Measurements from ENCODE around the gene PHB1.
"Not testable (repeated sequence)": the region's sequence is repeated elsewhere in the genome, so short reads cannot be mapped to it uniquely, and the experiment has no call there.

The PHB1 gene

GRCh38 chr17:49425004-49425286, 10.3 kb upstream of the PHB1 start:
- no peaks in the 10 kb centered on the region for H3K4me1 ChIP-seq (ENCODE audit: control insufficient read depth, insufficient read depth, low read length)
- H3K36me3 ChIP-seq (ENCODE audit: control insufficient read depth, insufficient read depth, low read length): no peaks in the 10 kb centered on the region
- no peak overlapping the region for H3K27ac ChIP-seq (ENCODE audit: insufficient read depth, low read depth, low read length, poor library complexity, severe bottlenecking)
- H3K9me3 ChIP-seq (ENCODE audit: control insufficient read depth, low read length): no peaks in the 10 kb centered on the region
- H3K4me3 ChIP-seq (ENCODE audit: insufficient read depth, low read depth, low read length): no peak overlapping the region
- H3K27me3 ChIP-seq (ENCODE audit: control insufficient read depth, insufficient read depth, low read length, poor library complexity, severe bottlenecking): no peaks in the 10 kb centered on the region

DNA sequence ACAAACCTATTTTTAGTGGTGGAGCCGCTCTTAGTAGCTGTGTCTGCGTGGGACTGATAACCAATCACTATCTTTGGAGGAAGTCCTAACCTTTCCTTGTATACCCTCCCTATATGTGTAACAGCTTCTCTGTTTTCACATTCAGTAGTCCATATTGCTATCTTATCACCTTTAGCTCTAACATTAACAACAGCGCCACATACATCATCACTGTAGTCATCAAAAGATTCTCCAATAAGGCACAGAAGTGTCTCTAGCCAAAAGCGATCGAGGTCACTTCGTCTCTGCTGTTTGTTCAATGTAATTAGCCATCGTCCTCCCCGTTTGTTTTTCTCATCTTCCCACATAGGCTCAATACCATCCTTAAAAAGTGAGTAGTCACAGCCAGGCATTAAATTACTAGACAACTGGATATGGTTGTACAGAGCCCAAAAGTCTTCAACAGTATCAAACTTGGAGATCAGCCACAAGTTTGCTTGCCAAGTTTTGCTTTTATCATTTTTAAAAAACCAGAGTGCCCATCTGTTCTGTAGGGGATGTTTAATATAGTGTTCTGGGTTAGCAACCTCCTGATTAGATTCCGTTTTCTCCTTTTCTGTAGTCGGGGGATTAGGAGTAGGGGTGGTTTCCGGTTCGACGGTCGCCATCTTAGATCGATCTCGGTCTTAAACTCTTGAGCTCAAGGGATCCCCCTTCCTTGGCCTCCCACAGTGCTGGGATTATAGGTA, 9.8 kb upstream of the PHB1 start:
- not testable (repeated sequence) for H3K36me3 ChIP-seq (ENCODE audit: control insufficient read depth, insufficient read depth, low read length); H3K27me3 ChIP-seq (ENCODE audit: control insufficient read depth, insufficient read depth, low read length, poor library complexity, severe bottlenecking)
- 91 to 92% methylated on average over 15 to 16 of the region's 16 CpGs for WGBS, 2 experiments

GRCh38 chr17:49422714-49423113, 8.0 kb upstream of the PHB1 start:
- no peaks in the 10 kb centered on the region for H3K27me3 ChIP-seq (ENCODE audit: control insufficient read depth, insufficient read depth, low read length, poor library complexity, severe bottlenecking)
- WGBS, 2 experiments: 100% methylated on average over 1 of the region's 1 CpG; no CpG with 5 or more reads in 1 of the 2 experiments
- H3K4me1 ChIP-seq (ENCODE audit: control insufficient read depth, insufficient read depth, low read length): no peaks in the 10 kb centered on the region
- no peaks in the 10 kb centered on the region for H3K9me3 ChIP-seq (ENCODE audit: control insufficient read depth, low read length)
- H3K36me3 ChIP-seq (ENCODE audit: control insufficient read depth, insufficient read depth, low read length): no peaks in the 10 kb centered on the region
- no peak overlapping the region for H3K27ac ChIP-seq (ENCODE audit: insufficient read depth, low read depth, low read length, poor library complexity, severe bottlenecking)
- H3K4me3 ChIP-seq (ENCODE audit: insufficient read depth, low read depth, low read length): no peak overlapping the region

More for the DNA sequence above, 9.8 kb upstream of the PHB1 start:
- H3K27ac ChIP-seq (ENCODE audit: insufficient read depth, low read depth, low read length, poor library complexity, severe bottlenecking); H3K4me1 ChIP-seq (ENCODE audit: control insufficient read depth, insufficient read depth, low read length); H3K9me3 ChIP-seq (ENCODE audit: control insufficient read depth, low read length); H3K4me3 ChIP-seq (ENCODE audit: insufficient read depth, low read depth, low read length): not testable (repeated sequence)

DNA sequence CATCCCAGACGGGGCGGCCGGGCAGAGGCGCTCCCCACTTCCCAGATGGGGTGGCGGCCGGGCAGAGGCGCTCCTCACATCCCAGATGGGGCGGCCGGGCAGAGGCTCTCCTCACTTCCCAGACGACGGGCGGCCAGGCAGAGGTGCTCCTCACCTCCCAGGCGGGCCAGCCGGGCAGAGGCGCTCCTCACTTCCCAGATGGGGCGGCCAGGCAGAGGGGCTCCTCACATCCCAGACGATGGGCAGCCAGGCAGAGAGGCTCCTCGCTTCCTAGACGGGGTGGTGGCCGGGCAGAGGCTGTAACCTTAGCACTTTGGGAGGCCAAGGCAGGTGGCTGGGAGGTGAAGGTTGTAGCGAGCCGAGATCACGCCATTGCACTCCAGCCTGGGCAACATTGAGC, 5.1 kb upstream of the PHB1 start:
- H3K36me3 ChIP-seq (ENCODE audit: control insufficient read depth, insufficient read depth, low read length); H3K27ac ChIP-seq (ENCODE audit: insufficient read depth, low read depth, low read length, poor library complexity, severe bottlenecking); H3K4me1 ChIP-seq (ENCODE audit: control insufficient read depth, insufficient read depth, low read length); H3K27me3 ChIP-seq (ENCODE audit: control insufficient read depth, insufficient read depth, low read length, poor library complexity, severe bottlenecking); H3K4me3 ChIP-seq (ENCODE audit: insufficient read depth, low read depth, low read length); H3K9me3 ChIP-seq (ENCODE audit: control insufficient read depth, low read length): not testable (repeated sequence)
- 91 to 92% methylated on average over 23 of the region's 23 CpGs for WGBS, 2 experiments

- not testable (repeated sequence) for H3K9me3 ChIP-seq (ENCODE audit: control insufficient read depth, low read length); H3K27ac ChIP-seq (ENCODE audit: insufficient read depth, low read depth, low read length, poor library complexity, severe bottlenecking); H3K36me3 ChIP-seq (ENCODE audit: control insufficient read depth, insufficient read depth, low read length); H3K4me3 ChIP-seq (ENCODE audit: insufficient read depth, low read depth, low read length); H3K4me1 ChIP-seq (ENCODE audit: control insufficient read depth, insufficient read depth, low read length); H3K27me3 ChIP-seq (ENCODE audit: control insufficient read depth, insufficient read depth, low read length, poor library complexity, severe bottlenecking)
- WGBS, 2 experiments: 94% methylated on average over 30 to 31 of the region's 32 CpGs
Observed at GRCh38 chr17:49418754-49419740, 4.4 kb upstream of the PHB1 start.

- H3K27me3 ChIP-seq (ENCODE audit: control insufficient read depth, insufficient read depth, low read length, poor library complexity, severe bottlenecking): no peaks in the 10 kb centered on the region
- WGBS, 2 experiments: 1% methylated on average over 10 of the region's 10 CpGs
- no peak overlapping the region for H3K27ac ChIP-seq (ENCODE audit: insufficient read depth, low read depth, low read length, poor library complexity, severe bottlenecking)
Observed at GRCh38 chr17:49414271-49414621, 436 bp downstream of the PHB1 start.

GRCh38 chr17:49409066-49409465, 5.6 kb downstream of the PHB1 start:
- no peaks in the 10 kb centered on the region for H3K27me3 ChIP-seq (ENCODE audit: control insufficient read depth, insufficient read depth, low read length, poor library complexity, severe bottlenecking)
- no peaks in the 10 kb centered on the region for H3K9me3 ChIP-seq (ENCODE audit: control insufficient read depth, low read length)
- WGBS, 2 experiments: 95 to 96% methylated on average over 14 of the region's 14 CpGs
- no peak overlapping the region for H3K4me3 ChIP-seq (ENCODE audit: insufficient read depth, low read depth, low read length)
- H3K4me1 ChIP-seq (ENCODE audit: control insufficient read depth, insufficient read depth, low read length): peaks cover 7% of the 10 kb centered on the region
- H3K36me3 ChIP-seq (ENCODE audit: control insufficient read depth, insufficient read depth, low read length): peaks cover 70% of the 10 kb centered on the region
- no peak overlapping the region for H3K27ac ChIP-seq (ENCODE audit: insufficient read depth, low read depth, low read length, poor library complexity, severe bottlenecking)

More at GRCh38 chr17:49414271-49414621, 436 bp downstream of the PHB1 start:
- peaks cover 36% of the 10 kb centered on the region for H3K36me3 ChIP-seq (ENCODE audit: control insufficient read depth, insufficient read depth, low read length)
- H3K9me3 ChIP-seq (ENCODE audit: control insufficient read depth, low read length): no peaks in the 10 kb centered on the region
- H3K4me1 ChIP-seq (ENCODE audit: control insufficient read depth, insufficient read depth, low read length): peaks cover 10% of the 10 kb centered on the region
- peak overlapping the region; percentile 98 for H3K4me3 ChIP-seq (ENCODE audit: insufficient read depth, low read depth, low read length)

DNA sequence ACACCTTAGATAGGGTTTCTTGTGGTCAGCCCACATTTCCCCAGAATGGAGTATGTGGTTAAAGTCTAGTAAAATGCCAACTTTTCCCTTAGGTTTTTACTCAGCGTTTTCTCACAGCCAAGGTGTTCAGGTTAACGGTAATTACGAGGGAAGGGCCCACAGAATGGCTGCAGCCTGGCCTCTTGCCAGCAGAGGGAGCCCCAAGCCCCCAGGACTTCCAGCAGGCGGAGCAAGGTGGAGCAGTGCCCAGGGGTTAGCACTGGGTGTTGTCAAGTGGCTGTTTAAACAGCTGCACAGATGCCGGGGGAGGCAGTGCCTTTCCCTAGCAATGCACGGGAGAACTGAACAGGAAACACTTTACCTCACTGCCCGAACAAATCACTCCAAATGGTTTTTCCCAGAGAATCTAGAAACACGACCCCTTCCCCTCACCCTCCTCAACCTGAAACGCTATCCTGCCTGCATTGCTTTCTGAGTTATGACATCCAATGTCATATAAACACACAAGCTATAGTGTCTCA, 6.6 kb downstream of the PHB1 start:
- Histone ChIP-seq H3K27ac (ENCODE audit: insufficient read depth, low read depth, low read length, poor library complexity, severe bottlenecking) (no peak overlapping the region), H3K4me1 (ENCODE audit: control insufficient read depth, insufficient read depth, low read length) (no peaks in the 10 kb centered on the region), H3K36me3 (ENCODE audit: control insufficient read depth, insufficient read depth, low read length) (peaks cover 75% of the 10 kb centered on the region), H3K4me3 (ENCODE audit: insufficient read depth, low read depth, low read length) (no peak overlapping the region), H3K27me3 (ENCODE audit: control insufficient read depth, insufficient read depth, low read length, poor library complexity, severe bottlenecking) (no peaks in the 10 kb centered on the region), H3K9me3 (ENCODE audit: control insufficient read depth, low read length) (no peaks in the 10 kb centered on the region)
- 39 to 44% methylated on average over 9 of the region's 9 CpGs for WGBS, 2 experiments

GRCh38 chr17:49407086-49407485, 7.6 kb downstream of the PHB1 start:
- Histone ChIP-seq H3K9me3 (ENCODE audit: control insufficient read depth, low read length) (no peaks in the 10 kb centered on the region), H3K27ac (ENCODE audit: insufficient read depth, low read depth, low read length, poor library complexity, severe bottlenecking) (no peak overlapping the region), H3K27me3 (ENCODE audit: control insufficient read depth, insufficient read depth, low read length, poor library complexity, severe bottlenecking) (no peaks in the 10 kb centered on the region), H3K36me3 (ENCODE audit: control insufficient read depth, insufficient read depth, low read length) (peaks cover 66% of the 10 kb centered on the region), H3K4me1 (ENCODE audit: control insufficient read depth, insufficient read depth, low read length) (peaks cover 6% of the 10 kb centered on the region), H3K4me3 (ENCODE audit: insufficient read depth, low read depth, low read length) (no peak overlapping the region)
- WGBS, 2 experiments: 95 to 96% methylated on average over 9 of the region's 9 CpGs

DNA sequence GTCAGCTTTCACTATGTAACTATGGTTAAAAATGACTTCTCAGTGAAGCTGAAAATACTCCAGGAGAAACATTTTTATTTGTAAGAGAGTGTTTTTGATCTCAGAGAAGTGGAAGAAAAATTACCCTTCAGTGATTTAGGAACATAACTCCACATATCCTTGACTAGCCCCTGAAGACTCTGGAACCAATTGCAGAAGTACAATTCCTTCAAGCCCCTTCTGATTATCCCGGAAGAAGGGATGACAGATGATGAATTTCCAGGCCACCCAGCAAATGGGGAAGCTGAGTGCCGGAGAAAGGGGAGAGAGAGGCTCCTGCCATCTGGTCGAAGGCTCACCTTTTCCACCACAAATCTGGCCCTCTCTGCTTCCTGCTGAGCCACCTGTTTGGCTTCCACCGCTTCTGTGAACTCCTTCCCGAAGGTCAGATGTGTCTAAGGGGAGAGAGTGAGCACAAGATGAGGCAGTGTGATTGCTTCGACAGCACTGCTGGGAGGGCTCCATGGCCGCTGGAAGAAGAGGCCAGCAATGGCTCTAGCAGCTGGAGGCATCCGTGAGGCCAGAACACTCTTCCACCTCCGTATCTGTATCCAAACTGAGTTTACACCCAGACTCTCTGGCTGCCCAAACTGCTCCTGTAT, 8.1 kb downstream of the PHB1 start:
- Histone ChIP-seq H3K9me3 (ENCODE audit: control insufficient read depth, low read length) (no peaks in the 10 kb centered on the region), H3K27me3 (ENCODE audit: control insufficient read depth, insufficient read depth, low read length, poor library complexity, severe bottlenecking) (no peaks in the 10 kb centered on the region), H3K27ac (ENCODE audit: insufficient read depth, low read depth, low read length, poor library complexity, severe bottlenecking) (no peak overlapping the region), H3K36me3 (ENCODE audit: control insufficient read depth, insufficient read depth, low read length) (peaks cover 60% of the 10 kb centered on the region), H3K4me1 (ENCODE audit: control insufficient read depth, insufficient read depth, low read length) (peaks cover 6% of the 10 kb centered on the region), H3K4me3 (ENCODE audit: insufficient read depth, low read depth, low read length) (no peak overlapping the region)
- WGBS, 2 experiments: 94 to 98% methylated on average over 9 of the region's 9 CpGs

Data from ectodermal cell (in vitro differentiated cells).